NCI-H2227 (cell line): ENCODE data around the gene GNPTAB.

Experiments used
- DNase-seq: peaks from one replicate; lab custom pipeline; 2025; ENCODE audit not compliant: unreplicated experiment; lab: John Stamatoyannopoulos, UW

GNPTAB gene

GRCh38 chr12:101809208-101809607 is 21.6 kb downstream of the GNPTAB start:
- no peak for DNase-seq

GRCh38 chr12:101806265-101806664 is 24.5 kb downstream of the GNPTAB start:
- DNase-seq: no peak

GRCh38 chr12:101804409-101804808 is 26.4 kb downstream of the GNPTAB start:
- DNase-seq: no peak

- no peak for DNase-seq
Measured at GRCh38 chr12:101803978-101804377, 26.8 kb downstream of the GNPTAB start.

- no peak for DNase-seq
Measured at GRCh38 chr12:101802486-101802885, 28.3 kb downstream of the GNPTAB start.

GRCh38 chr12:101799774-101800173 is 31.0 kb downstream of the GNPTAB start:
- DNase-seq: no peak

GRCh38 chr12:101795786-101796185 is 35.0 kb downstream of the GNPTAB start:
- no peak for DNase-seq

- no peak for DNase-seq
Measured at GRCh38 chr12:101795013-101795412, 35.7 kb downstream of the GNPTAB start.

GRCh38 chr12:101794574-101794973 is 36.2 kb downstream of the GNPTAB start:
- DNase-seq: no peak

GRCh38 chr12:101793401-101793800 is 37.4 kb downstream of the GNPTAB start:
- DNase-seq: no peak

GRCh38 chr12:101792046-101792931 is 38.5 kb downstream of the GNPTAB start:
- DNase-seq: no peak

- no peak for DNase-seq
Measured at GRCh38 chr12:101789171-101789570, 41.6 kb downstream of the GNPTAB start.

- no peak for DNase-seq
Measured at GRCh38 chr12:101785671-101786070, 45.1 kb downstream of the GNPTAB start.

- DNase-seq: no peak
Measured at GRCh38 chr12:101784376-101784775, 46.4 kb downstream of the GNPTAB start.

- DNase-seq: no peak
Measured at GRCh38 chr12:101783838-101784237, 46.9 kb downstream of the GNPTAB start.

- DNase-seq: no peak
Measured at GRCh38 chr12:101783150-101783549, 47.6 kb downstream of the GNPTAB start.

GRCh38 chr12:101782273-101782731 is 48.5 kb downstream of the GNPTAB start:
- no peak for DNase-seq

GRCh38 chr12:101781834-101782233 is 48.9 kb downstream of the GNPTAB start:
- DNase-seq: no peak

GRCh38 chr12:101780599-101780998 is 50.2 kb downstream of the GNPTAB start:
- DNase-seq: no peak

- no peak for DNase-seq
Measured at GRCh38 chr12:101779626-101780025, 51.1 kb downstream of the GNPTAB start.

GRCh38 chr12:101779200-101779599 is 51.6 kb downstream of the GNPTAB start:
- no peak for DNase-seq

- no peak for DNase-seq
Measured at GRCh38 chr12:101777978-101778377, 52.8 kb downstream of the GNPTAB start.

GRCh38 chr12:101777485-101777884 is 53.3 kb downstream of the GNPTAB start:
- no peak for DNase-seq
